ENCODE results near the gene ADAM19.

The ADAM19 gene

GRCh38 chr5:157570531-157571200 is 4.9 kb downstream of the ADAM19 start:
- Mint-ChIP-seq H3K27ac (no peak overlapping the region), H3K36me3 (ENCODE audit: low read depth) (peaks cover 23% of the 10 kb centered on the region), H3K4me3 (no peak overlapping the region), H3K9me3 (no peaks in the 10 kb centered on the region), H3K4me1 (peaks cover 28% of the 10 kb centered on the region), H3K27me3 (ENCODE audit: low read depth, poor library complexity) (peaks cover 10% of the 10 kb centered on the region)
- no peak for DNase-seq
- TF ChIP-seq, protein P1, sequence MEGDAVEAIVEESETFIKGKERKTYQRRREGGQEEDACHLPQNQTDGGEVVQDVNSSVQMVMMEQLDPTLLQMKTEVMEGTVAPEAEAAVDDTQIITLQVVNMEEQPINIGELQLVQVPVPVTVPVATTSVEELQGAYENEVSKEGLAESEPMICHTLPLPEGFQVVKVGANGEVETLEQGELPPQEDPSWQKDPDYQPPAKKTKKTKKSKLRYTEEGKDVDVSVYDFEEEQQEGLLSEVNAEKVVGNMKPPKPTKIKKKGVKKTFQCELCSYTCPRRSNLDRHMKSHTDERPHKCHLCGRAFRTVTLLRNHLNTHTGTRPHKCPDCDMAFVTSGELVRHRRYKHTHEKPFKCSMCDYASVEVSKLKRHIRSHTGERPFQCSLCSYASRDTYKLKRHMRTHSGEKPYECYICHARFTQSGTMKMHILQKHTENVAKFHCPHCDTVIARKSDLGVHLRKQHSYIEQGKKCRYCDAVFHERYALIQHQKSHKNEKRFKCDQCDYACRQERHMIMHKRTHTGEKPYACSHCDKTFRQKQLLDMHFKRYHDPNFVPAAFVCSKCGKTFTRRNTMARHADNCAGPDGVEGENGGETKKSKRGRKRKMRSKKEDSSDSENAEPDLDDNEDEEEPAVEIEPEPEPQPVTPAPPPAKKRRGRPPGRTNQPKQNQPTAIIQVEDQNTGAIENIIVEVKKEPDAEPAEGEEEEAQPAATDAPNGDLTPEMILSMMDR (IDR thresholded peaks at IDR 0.05), result no peak

DNA sequence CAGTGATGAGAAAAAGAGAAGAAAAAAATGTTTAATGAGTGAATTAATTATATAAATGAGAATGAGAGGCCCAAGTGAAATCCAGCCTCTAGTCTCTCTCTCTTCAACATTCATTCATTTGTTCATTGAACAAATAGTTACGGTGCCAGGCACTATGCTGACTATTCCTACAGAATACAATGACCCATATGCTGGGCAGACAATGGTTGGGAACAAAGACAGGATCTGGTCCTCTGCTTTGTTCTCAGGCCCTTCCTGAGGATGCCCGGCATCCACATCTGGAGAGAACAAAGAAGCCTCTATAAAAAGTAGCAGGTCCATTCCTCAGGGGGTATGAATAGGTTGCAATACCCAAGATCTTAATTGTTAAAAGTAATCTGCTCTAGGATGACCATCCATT is 6.9 kb downstream of the ADAM19 start:
- TF ChIP-seq, protein P1 (IDR thresholded peaks at IDR 0.05), result no peak
- Mint-ChIP-seq H3K4me1 (peaks cover 28% of the 10 kb centered on the region), H3K27me3 (ENCODE audit: low read depth, poor library complexity) (no peaks in the 10 kb centered on the region), H3K36me3 (ENCODE audit: low read depth) (peaks cover 23% of the 10 kb centered on the region), H3K27ac (no peak overlapping the region), H3K4me3 (no peak overlapping the region), H3K9me3 (no peaks in the 10 kb centered on the region)
- DNase-seq, result no peak

DNA sequence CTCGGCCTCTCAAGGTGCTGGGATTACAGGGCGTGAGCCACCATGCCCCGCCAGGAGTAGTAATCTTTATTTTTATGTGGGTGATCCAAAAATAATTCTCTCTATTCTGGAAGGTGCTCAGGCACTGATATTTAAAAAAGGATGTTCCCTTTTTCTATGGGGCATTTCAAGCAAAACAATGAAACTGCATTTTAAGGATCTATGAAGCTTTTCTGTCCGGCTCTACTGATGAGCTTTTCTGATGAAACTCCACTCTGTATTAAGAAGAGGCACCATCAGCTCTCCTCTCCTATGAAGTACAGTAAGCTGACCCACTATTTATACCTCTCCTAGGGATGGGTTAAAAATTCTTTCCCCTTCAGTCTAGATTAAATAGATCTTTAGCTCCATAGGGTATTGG is 7.4 kb downstream of the ADAM19 start:
- no peak for DNase-seq
- peaks cover 23% of the 10 kb centered on the region for H3K36me3 Mint-ChIP-seq (ENCODE audit: low read depth)
- H3K27ac Mint-ChIP-seq, result no peak overlapping the region
- H3K9me3 Mint-ChIP-seq, result no peaks in the 10 kb centered on the region
- H3K4me3 Mint-ChIP-seq, result no peak overlapping the region
- H3K27me3 Mint-ChIP-seq (ENCODE audit: low read depth, poor library complexity), result no peaks in the 10 kb centered on the region
- TF ChIP-seq, protein P1 (IDR thresholded peaks at IDR 0.05), result no peak
- peaks cover 29% of the 10 kb centered on the region for H3K4me1 Mint-ChIP-seq

DNA sequence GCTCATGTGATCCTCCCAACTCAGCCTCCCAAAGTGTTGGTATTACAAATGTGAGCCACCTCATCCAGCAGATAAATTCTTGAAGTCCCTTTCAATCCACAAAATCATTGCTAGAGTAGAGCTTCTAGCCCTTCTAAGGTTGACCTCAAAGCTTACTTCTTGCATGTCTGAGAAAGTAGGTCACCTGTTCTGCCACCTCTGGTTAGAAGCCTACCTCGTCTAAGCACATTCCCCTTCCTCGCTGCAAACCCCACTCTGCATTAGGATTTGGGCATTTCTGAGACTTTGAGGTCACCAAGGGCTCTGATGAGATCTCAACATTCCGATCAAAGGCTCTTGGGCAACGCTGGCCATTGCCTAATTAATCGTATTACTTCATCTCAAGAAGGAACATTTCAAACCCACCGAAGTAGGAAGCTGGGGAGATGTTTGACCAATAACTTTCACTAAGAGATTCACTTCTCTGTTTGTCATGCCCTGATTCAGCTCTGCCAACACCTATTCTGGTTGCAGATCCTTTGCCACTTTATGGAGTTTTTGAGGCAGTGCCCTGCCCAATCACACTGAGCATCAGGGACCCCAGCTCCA is 8.6 kb downstream of the ADAM19 start:
- H3K27me3 Mint-ChIP-seq (ENCODE audit: low read depth, poor library complexity), result no peaks in the 10 kb centered on the region
- peaks cover 23% of the 10 kb centered on the region for H3K36me3 Mint-ChIP-seq (ENCODE audit: low read depth)
- no peak for DNase-seq
- H3K4me3 Mint-ChIP-seq, result no peak overlapping the region
- H3K9me3 Mint-ChIP-seq, result no peaks in the 10 kb centered on the region
- TF ChIP-seq, protein P1 (IDR thresholded peaks at IDR 0.05), result no peak
- no peak overlapping the region for H3K27ac Mint-ChIP-seq
- peaks cover 38% of the 10 kb centered on the region for H3K4me1 Mint-ChIP-seq

DNA sequence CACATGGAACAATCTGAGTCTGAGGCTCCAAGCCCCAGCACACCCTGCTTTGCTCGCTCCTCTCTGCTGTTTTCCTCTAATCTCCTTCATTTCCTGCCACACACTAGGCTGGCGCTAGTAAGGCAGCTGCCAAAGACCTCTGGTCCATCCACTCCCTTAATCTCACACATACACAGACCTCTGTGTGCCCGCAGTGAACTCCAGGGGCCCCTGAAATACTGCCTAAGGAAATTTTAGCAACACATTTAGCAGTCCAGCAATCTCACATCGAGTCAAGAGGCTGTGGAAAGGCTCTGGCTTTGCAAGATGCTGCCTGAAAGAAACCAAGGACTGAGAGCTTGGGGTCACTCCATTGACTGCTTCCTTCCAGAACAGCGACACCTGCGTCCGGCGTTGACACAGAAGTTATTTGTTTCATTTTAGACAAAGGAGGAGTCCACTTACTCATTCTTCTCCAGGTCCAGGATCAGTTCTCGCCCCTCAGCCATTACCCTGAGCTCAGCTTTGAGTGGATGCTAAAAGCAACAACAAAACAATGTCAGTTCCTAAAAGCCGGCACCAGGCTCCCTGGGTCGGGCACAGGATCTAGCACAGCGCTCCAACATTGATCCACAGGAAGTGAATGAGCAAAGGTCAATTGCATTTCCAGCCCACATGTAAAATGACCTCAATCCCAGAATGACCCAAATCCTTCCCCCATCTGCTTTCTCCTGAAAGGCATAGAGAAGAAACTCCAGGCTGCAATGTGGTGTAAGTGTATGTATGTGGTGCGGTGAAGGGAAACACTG is 11.5 kb downstream of the ADAM19 start:
- Mint-ChIP-seq H3K36me3 (ENCODE audit: low read depth) (peaks cover 28% of the 10 kb centered on the region), H3K27me3 (ENCODE audit: low read depth, poor library complexity) (no peaks in the 10 kb centered on the region), H3K9me3 (no peaks in the 10 kb centered on the region), H3K4me1 (peaks cover 36% of the 10 kb centered on the region), H3K27ac (peak overlapping the region; percentile 70), H3K4me3 (no peak overlapping the region)
- TF ChIP-seq, protein P1 (IDR thresholded peaks at IDR 0.05), result no peak
- no peak for DNase-seq
